T-cell (primary cell): ENCODE data around the gene THRA. TPM values are rescaled to one million over a fixed set of nuclear protein-coding genes. Genes with fewer than 3 reads are reported as not detected.
A peak's percentile ranks its signal among the peaks of the same experiment; 100 is the strongest.

ENCODE experiments used
- ATAC-seq, 4 experiments: fragments of 200-7000 bp in 3 of 4; fragments of 150-1000 bp in 1 of 4; cut with Tn5 transposase; replicated peaks in 1 of 4; 1 replicate in 3 of 4; 2 replicates in 1 of 4; pipeline ENCODE4 v1.10.0; 2021; ENCODE audit warnings: moderate library complexity in 3 of 4, mild to moderate bottlenecking in 2 of 4, moderate number of reproducible peaks in 1 of 4
- CTCF ChIA-PET, 2 donors: fragments of 300-600 bp; sonication (Branson Sonifier 250); formaldehyde crosslinking; loops; one replicate each; lab custom pipeline; 2022; ENCODE audit warnings: antibody characterized with exemption in 2 of 2; lab: Charles Lee
- POLR2A ChIA-PET, 2 donors: fragments of 300-600 bp; sonication (Branson Sonifier 250); formaldehyde crosslinking; loops; one replicate each; lab custom pipeline; 2022; ENCODE audit warnings: antibody characterized with exemption in 2 of 2; lab: Charles Lee
- DNase-seq, 35 experiments: peaks; one replicate each; pipeline versions ENCODE4 v3.0.0 to v3.0.0-alpha.2; 2013 to 2023
- H3K27ac ChIP-seq: one replicate; pipeline ENCODE4 v1.5.1; 2013; ENCODE audit warnings: low read length
- H3K27me3 ChIP-seq, 2 experiments: replicated peaks in 1 of 2; 1 replicate in 1 of 2; 2 replicates in 1 of 2; pipeline versions ENCODE4 v1.6.1 to v1.7.0; 2013; ENCODE audit warnings: low read length in 1 of 2, mixed read lengths in 1 of 2; ENCODE audit not compliant: control insufficient read depth in 2 of 2, insufficient read depth in 2 of 2; ENCODE audit errors: extremely low read depth in 1 of 2
- H3K36me3 ChIP-seq, 2 donors: 1 replicate in 1 of 2; 2 replicates in 1 of 2; pipeline versions ENCODE4 v1.6.1 to v1.7.0; 2013; ENCODE audit warnings: low read length in 1 of 2; ENCODE audit not compliant: control insufficient read depth in 2 of 2, insufficient read depth in 1 of 2; ENCODE audit errors: extremely low read depth in 1 of 2
- H3K4me1 ChIP-seq, 2 experiments: 1 replicate in 1 of 2; 2 replicates in 1 of 2; pipeline versions ENCODE4 v1.6.1 to v1.7.0; 2013; ENCODE audit warnings: low read length in 2 of 2, mixed read lengths in 1 of 2; ENCODE audit not compliant: insufficient read depth in 2 of 2, control insufficient read depth in 1 of 2; ENCODE audit errors: extremely low read depth in 1 of 2
- H3K4me3 ChIP-seq, 2 donors: 1 replicate in 1 of 2; 2 replicates in 1 of 2; pipeline versions ENCODE4 v1.5.1 to v1.7.0; 2013; ENCODE audit warnings: mild to moderate bottlenecking in 2 of 2, low read length in 1 of 2, moderate library complexity in 1 of 2; ENCODE audit not compliant: control insufficient read depth in 1 of 2; ENCODE audit errors: extremely low read depth in 1 of 2
- H3K9me3 ChIP-seq: 2 replicates; pipeline ENCODE4 v1.7.0; 2013
- H3K27ac Mint-ChIP-seq, 2 donors: one replicate each; pipeline ENCODE4 v1.8.0; 2020 to 2021; ENCODE audit warnings: mild to moderate bottlenecking in 2 of 2, mixed read lengths in 2 of 2
- H3K27me3 Mint-ChIP-seq, 2 donors: one replicate each; pipeline ENCODE4 v1.8.0; 2021 to 2022; ENCODE audit warnings: mixed read lengths in 2 of 2
- H3K36me3 Mint-ChIP-seq: one replicate; pipeline ENCODE4 v1.8.0; 2021; ENCODE audit warnings: mixed read lengths
- H3K4me1 Mint-ChIP-seq, 3 donors: one replicate each; pipeline ENCODE4 v1.8.0; 2020 to 2022; ENCODE audit warnings: mixed read lengths in 3 of 3, mild to moderate bottlenecking in 1 of 3
- H3K4me3 Mint-ChIP-seq, 3 donors: one replicate each; pipeline ENCODE4 v1.8.0; 2020 to 2022; ENCODE audit warnings: mild to moderate bottlenecking in 3 of 3, mixed read lengths in 3 of 3, moderate library complexity in 3 of 3
- H3K9me3 Mint-ChIP-seq, 3 donors: one replicate each; pipeline ENCODE4 v1.8.0; 2020 to 2022; ENCODE audit warnings: mixed read lengths in 3 of 3
- WGBS: methylation state at CpG from one replicate; pipeline ENCODE4 v1.1.5; 2013; ENCODE audit warnings: missing lambda C conversion rate; ENCODE audit not compliant: insufficient coverage; 5-methylcytosine and 5-hydroxymethylcytosine counted together
- total RNA-seq, 35 experiments: library from RNA in 6 of 35; stranded (reverse) in 6 of 35; fragments of 120-200 nt in 1 of 35; gene quantifications; one replicate each; pipeline versions ENCODE4 v1.2.1 to v1.2.4 and lab custom pipeline; 2013 to 2026

THRA gene
- total RNA-seq, 5 donors from 2014 or later (not counting 1 experiment from before 2014, with no cell fraction given): 30.4 to 54.0 (median 48.9) TPM

GRCh38 chr17:40097087-40097486 lies 34.3 kb downstream of the THRA start:
- CTCF ChIA-PET: interaction anchor here in 1 of 2 donors (5.7 kb wide), 1 partner anchor 14 kb away, joined by 75 read pairs; no protein-coding TSS in a partner anchor
- H3K9me3 ChIP-seq: no peaks in the 10 kb centered on the region
- Mint-ChIP-seq H3K4me3 (peak overlapping the region; percentile 68 to 98 (median 93)), H3K4me1 (peaks cover 81 to 85% (median 84%) of the 10 kb centered on the region in 3 donors), H3K9me3 (no peaks in the 10 kb centered on the region), H3K27ac (peak overlapping the region; percentile 93 to 99), H3K27me3 (no peaks in the 10 kb centered on the region), H3K36me3 (peaks cover 23% of the 10 kb centered on the region)
- peaks cover 10 to 46% of the 10 kb centered on the region in 2 donors for H3K36me3 ChIP-seq
- no peak for DNase-seq
- H3K27me3 ChIP-seq: no peaks in the 10 kb centered on the region
- no peak for ATAC-seq
- peak overlapping the region; percentile 42 to 56 for H3K4me3 ChIP-seq
- H3K27ac ChIP-seq: peak overlapping the region; percentile 93
- peaks cover 50 to 86% of the 10 kb centered on the region in 2 experiments for H3K4me1 ChIP-seq
- 96% methylated on average over 9 of the region's 10 CpGs for WGBS
- POLR2A ChIA-PET: no interaction called here

DNA sequence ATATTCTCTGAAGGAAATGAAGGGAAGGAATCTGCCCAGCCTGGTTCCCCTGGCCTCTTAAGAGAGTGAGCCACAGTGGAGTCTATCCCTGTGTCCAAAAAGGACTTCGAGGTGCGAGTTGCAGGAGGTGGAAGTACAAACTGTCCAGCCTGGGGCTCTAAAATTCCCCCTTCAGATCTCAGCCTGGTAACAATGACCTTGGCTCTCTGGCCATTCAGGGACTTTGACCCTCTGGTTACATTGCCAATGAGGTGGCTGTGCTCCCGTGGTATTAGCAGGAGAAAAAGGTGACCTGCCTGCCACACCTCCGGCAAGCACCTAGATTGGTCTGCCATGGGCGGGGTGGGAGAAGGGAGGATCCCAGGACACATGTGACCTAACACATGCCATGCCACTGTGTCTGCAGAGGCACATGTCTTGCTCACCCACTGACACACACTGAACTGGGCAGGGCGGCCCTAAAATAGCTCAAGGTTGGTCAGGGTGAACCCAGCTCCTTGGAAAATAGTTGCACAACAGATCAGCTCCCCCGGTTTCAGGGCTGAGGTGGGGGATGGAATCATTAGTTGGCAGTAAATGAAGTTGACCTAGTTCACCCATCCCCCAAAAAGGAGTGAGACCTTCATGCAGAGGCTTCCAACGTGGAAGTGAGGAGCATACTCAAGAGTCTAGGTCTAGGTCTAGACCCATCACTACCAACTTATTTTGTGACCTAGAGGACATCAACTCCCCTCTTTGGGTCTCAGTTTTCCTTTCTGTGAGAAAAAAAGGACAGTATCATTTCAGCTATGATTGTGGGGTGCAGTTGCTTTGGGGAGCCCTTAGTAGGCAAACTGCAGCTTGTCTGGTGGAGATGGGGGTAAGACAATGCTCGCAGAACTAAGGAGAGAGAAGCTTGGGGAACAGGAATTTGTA lies 35.4 kb downstream of the THRA start:
- POLR2A ChIA-PET: interaction anchor here (0.5 to 1.6 kb wide), 6 partner anchors 9 to 524 kb away, joined by 3 to 10 read pairs (median 4); no protein-coding TSS in a partner anchor

GRCh38 chr17:40098846-40099618 lies 36.3 kb downstream of the THRA start:
- H3K27me3 ChIP-seq: no peaks in the 10 kb centered on the region
- H3K9me3 ChIP-seq: no peaks in the 10 kb centered on the region
- WGBS: under 1% methylated on average over 45 of the region's 52 CpGs
- peaks cover 61 to 99% of the 10 kb centered on the region in 2 experiments for H3K4me1 ChIP-seq
- H3K36me3 Mint-ChIP-seq: peaks cover 16% of the 10 kb centered on the region
- H3K27ac ChIP-seq: peak overlapping the region; percentile 93
- H3K4me1 Mint-ChIP-seq: peaks cover 88 to 94% (median 94%) of the 10 kb centered on the region in 3 donors
- peak; percentile 96 to 100 (median 98) for DNase-seq
- H3K9me3 Mint-ChIP-seq: no peaks in the 10 kb centered on the region
- H3K36me3 ChIP-seq: peaks cover 5 to 30% of the 10 kb centered on the region in 2 donors
- H3K27me3 Mint-ChIP-seq: no peaks in the 10 kb centered on the region
- ChIA-PET CTCF (interaction anchor here (0.6 to 5.7 kb wide), 9 partner anchors 8 to 325 kb away, joined by 3 to 75 read pairs (median 3); no protein-coding TSS in a partner anchor), POLR2A (interaction anchor here (0.6 to 1.6 kb wide), 9 partner anchors 8 to 946 kb away, joined by 3 to 10 read pairs (median 3); no protein-coding TSS in a partner anchor)
- H3K4me3 ChIP-seq: peak overlapping the region; percentile 84 to 85
- peak overlapping the region; percentile 93 to 99 for H3K27ac Mint-ChIP-seq
- H3K4me3 Mint-ChIP-seq: peak overlapping the region; percentile 93 to 98 (median 98)
- peak; percentile 65 to 72 (median 69) for ATAC-seq

More for the DNA sequence above, 35.4 kb downstream of the THRA start:
- Mint-ChIP-seq H3K36me3 (peaks cover 23% of the 10 kb centered on the region), H3K4me3 (peak overlapping the region; percentile 93 to 98 (median 98)), H3K9me3 (no peaks in the 10 kb centered on the region), H3K27me3 (no peaks in the 10 kb centered on the region), H3K27ac (peak overlapping the region; percentile 93 to 99), H3K4me1 (peaks cover 87 to 92% (median 92%) of the 10 kb centered on the region in 3 donors)
- Histone ChIP-seq H3K9me3 (no peaks in the 10 kb centered on the region), H3K27me3 (no peaks in the 10 kb centered on the region), H3K36me3 (peaks cover 10 to 38% of the 10 kb centered on the region in 2 donors), H3K27ac (peak overlapping the region; percentile 93), H3K4me3 (peak overlapping the region; percentile 17 to 25), H3K4me1 (peaks cover 55 to 96% of the 10 kb centered on the region in 2 experiments)
- DNase-seq (no peak), ATAC-seq (no peak)
- CTCF ChIA-PET: interaction anchor here in 1 of 2 donors (0.6 to 5.7 kb wide), 5 partner anchors 9 to 254 kb away, joined by 3 to 75 read pairs (median 6); no protein-coding TSS in a partner anchor
- WGBS: 76% methylated on average over 3 of the region's 9 CpGs

- CTCF ChIA-PET: interaction anchor here (0.6 to 5.7 kb wide), 11 partner anchors 12 to 324 kb away, joined by 3 to 75 read pairs (median 3); no protein-coding TSS in a partner anchor
- peak overlapping the region; percentile 84 to 85 for H3K4me3 ChIP-seq
Measured at GRCh38 chr17:40099619-40100418, 37.1 kb downstream of the THRA start.

DNA sequence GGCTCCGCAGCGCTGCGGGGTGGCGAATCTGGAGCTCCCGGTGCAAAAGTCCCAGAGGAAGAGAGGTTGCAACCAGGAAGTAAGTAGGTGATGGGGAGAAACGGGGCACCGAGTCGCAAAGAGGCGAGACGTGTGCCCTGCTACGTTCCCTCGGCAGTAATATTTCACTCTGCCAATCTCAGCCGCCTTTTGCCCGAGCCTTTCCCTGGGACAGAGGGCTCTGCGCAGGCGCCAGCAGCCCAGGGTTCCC lies 37.6 kb downstream of the THRA start, which contains the start of gene NR1D1:
TSS of gene NR1D1 (minus strand) at position 171 of the 250 bp plus-strand sequence. CDS start 495 bp downstream, outside the sequence.
- H3K4me3 Mint-ChIP-seq: peak within 1 kb of the TSS; percentile 93 to 98 (median 98)
- no peaks in the 10 kb centered on the region for H3K27me3 Mint-ChIP-seq
- peaks cover 12% of the 10 kb centered on the region for H3K36me3 Mint-ChIP-seq
- H3K27ac Mint-ChIP-seq: peak within 1 kb of the TSS; percentile 93 to 99
- CTCF ChIA-PET: interaction anchor here in 1 of 2 donors (0.7 to 5.7 kb wide), 8 partner anchors 11 to 68 kb away, joined by 3 to 75 read pairs (median 4); partner anchors contain the start of gene CASC3
- H3K4me1 Mint-ChIP-seq: peaks cover 91 to 97% (median 94%) of the 10 kb centered on the region in 3 donors
- Histone ChIP-seq H3K4me1 (peaks cover 67 to 99% of the 10 kb centered on the region in 2 experiments), H3K27me3 (no peaks in the 10 kb centered on the region), H3K4me3 (peak within 1 kb of the TSS; percentile 84 to 85), H3K9me3 (no peaks in the 10 kb centered on the region), H3K27ac (peak within 1 kb of the TSS; percentile 93), H3K36me3 (peaks cover 2 to 19% of the 10 kb centered on the region in 2 donors)
- ATAC-seq: no peak
- DNase-seq: no peak
- no peaks in the 10 kb centered on the region for H3K9me3 Mint-ChIP-seq
- WGBS: 2% methylated on average over 16 of the region's 16 CpGs
- POLR2A ChIA-PET: interaction anchor here (0.6 to 1.5 kb wide), 5 partner anchors 13 to 72 kb away, joined by 3 to 15 read pairs (median 5); partner anchors contain the start of gene CASC3 (in 1 of the 2)

More at GRCh38 chr17:40099619-40100418, 37.1 kb downstream of the THRA start:
- Mint-ChIP-seq H3K27me3 (no peaks in the 10 kb centered on the region), H3K9me3 (no peaks in the 10 kb centered on the region), H3K27ac (peak overlapping the region; percentile 93 to 99), H3K4me1 (peaks cover 91 to 97% (median 94%) of the 10 kb centered on the region in 3 donors), H3K36me3 (peaks cover 12% of the 10 kb centered on the region), H3K4me3 (peak overlapping the region; percentile 93 to 98 (median 98))
- Histone ChIP-seq H3K36me3 (peaks cover 2 to 23% of the 10 kb centered on the region in 2 donors), H3K27ac (peak overlapping the region; percentile 93), H3K27me3 (no peaks in the 10 kb centered on the region), H3K9me3 (no peaks in the 10 kb centered on the region), H3K4me1 (peaks cover 67 to 99% of the 10 kb centered on the region in 2 experiments)
- under 1% methylated on average over 15 of the region's 31 CpGs for WGBS
- POLR2A ChIA-PET: interaction anchor here (0.7 to 1.6 kb wide), 5 partner anchors 13 to 73 kb away, joined by 3 to 15 read pairs (median 5); no protein-coding TSS in a partner anchor
- DNase-seq (peak in 3 of 35 experiments; percentile 29 to 52 (median 37)), ATAC-seq (no peak)
